Right lobe of liver (tissue), 6 donors: ENCODE data around the gene APLN. TPM values are rescaled to one million over a fixed set of nuclear protein-coding genes. Genes with fewer than 3 reads are reported as not detected.

ENCODE experiments used
- ATAC-seq, 4 donors: fragments of 200-7000 bp; cut with Tn5 transposase; one replicate each; pipeline ENCODE4 v1.9.1; 2020; ENCODE audit warnings: mild to moderate bottlenecking in 4 of 4, moderate library complexity in 4 of 4
- DNase-seq, 3 donors: peaks; one replicate each; pipeline ENCODE4 v3.0.0-alpha.2; 2020
- H3K27ac ChIP-seq, 3 donors: fragments of 200-600 bp; one replicate each; pipeline ENCODE4 v1.8.0; 2022
- H3K27me3 ChIP-seq, 2 donors: fragments of 200-600 bp; one replicate each; pipeline ENCODE4 v1.8.0; 2022
- H3K36me3 ChIP-seq, 4 donors: fragments of 200-600 bp; sonication (generic) in 1 of 4; one replicate each; pipeline versions ENCODE4 v1.5.1 to v1.8.0; 2017 to 2022; ENCODE audit warnings: control low read depth in 1 of 4
- H3K4me1 ChIP-seq, 4 donors: fragments of 200-600 bp; sonication (generic) in 1 of 4; one replicate each; pipeline versions ENCODE4 v1.5.1 to v1.8.0; 2017 to 2022; ENCODE audit warnings: control low read depth in 1 of 4
- H3K4me3 ChIP-seq, 3 donors: fragments of 200-600 bp; one replicate each; pipeline ENCODE4 v1.8.0; 2022
- H3K9me3 ChIP-seq, 4 donors: fragments of 200-600 bp; sonication (generic) in 1 of 4; one replicate each; pipeline versions ENCODE4 v1.5.1 to v1.8.0; 2017 to 2022; ENCODE audit warnings: control low read depth in 1 of 4
- POLR2A ChIP-seq: fragments of 450-650 bp; IDR thresholded peaks from one replicate; pipeline ENCODE4 v1.6.1; 2017; ENCODE audit warnings: antibody characterized with exemption, mild to moderate bottlenecking
- WGBS: methylation state at CpG from one replicate; pipeline ENCODE4 v1.1.6; 2018; ENCODE audit warnings: low coverage, low lambda C conversion rate; ENCODE audit not compliant: insufficient coverage; ENCODE audit errors: missing lambda C conversion rate; 5-methylcytosine and 5-hydroxymethylcytosine counted together
- intact Hi-C, 2 donors: fragments of 100-400 bp; cut with DNase I; formaldehyde crosslinking; loops; one replicate each; pipeline versions ENCODE4 v1.11.2 to v1.14.1; 2022
- total RNA-seq, 6 experiments: library from RNA; depleted of rRNA in 2 of 6; stranded (reverse); fragments of >200 nt in 2 of 6; fragmentation: NEBNext Ultra II Directional in 3 of 6; extraction: Animal tissue kit (Norgen Biotek cat#: 25700) in 3 of 6; gene quantifications; one replicate each; pipeline versions ENCODE4 v1.1.0 to v1.2.4, GENCODE V29; 2016 to 2023
- TF ChIP-seq, protein P1 (sequence below), 4 donors: fragments of 200-600 bp in 3 of 4; fragments of 450-650 bp in 1 of 4; IDR thresholded peaks; one replicate each; pipeline versions ENCODE4 v1.5.1 to v1.8.0; 2016 to 2022; ENCODE audit warnings: antibody characterized with exemption in 4 of 4, mild to moderate bottlenecking in 2 of 4
- donor health status: DM: no; HTN: yes; CAD: no.
- donor health status: DM: no; HTN: no; CAD: no.
- donor health status: DM: no; HTN: no; CAD: no.
- donor health status: DM: no; HTN: yes; CAD: no.
- donor health status: DM: no; HTN: yes; CAD: no.

Gene APLN
- total RNA-seq, 6 experiments from 2014 or later: 0.17 to 5.3 (median 0.96) TPM

- H3K36me3 ChIP-seq: no peaks in the 10 kb centered on the region
- TF ChIP-seq, protein P1, sequence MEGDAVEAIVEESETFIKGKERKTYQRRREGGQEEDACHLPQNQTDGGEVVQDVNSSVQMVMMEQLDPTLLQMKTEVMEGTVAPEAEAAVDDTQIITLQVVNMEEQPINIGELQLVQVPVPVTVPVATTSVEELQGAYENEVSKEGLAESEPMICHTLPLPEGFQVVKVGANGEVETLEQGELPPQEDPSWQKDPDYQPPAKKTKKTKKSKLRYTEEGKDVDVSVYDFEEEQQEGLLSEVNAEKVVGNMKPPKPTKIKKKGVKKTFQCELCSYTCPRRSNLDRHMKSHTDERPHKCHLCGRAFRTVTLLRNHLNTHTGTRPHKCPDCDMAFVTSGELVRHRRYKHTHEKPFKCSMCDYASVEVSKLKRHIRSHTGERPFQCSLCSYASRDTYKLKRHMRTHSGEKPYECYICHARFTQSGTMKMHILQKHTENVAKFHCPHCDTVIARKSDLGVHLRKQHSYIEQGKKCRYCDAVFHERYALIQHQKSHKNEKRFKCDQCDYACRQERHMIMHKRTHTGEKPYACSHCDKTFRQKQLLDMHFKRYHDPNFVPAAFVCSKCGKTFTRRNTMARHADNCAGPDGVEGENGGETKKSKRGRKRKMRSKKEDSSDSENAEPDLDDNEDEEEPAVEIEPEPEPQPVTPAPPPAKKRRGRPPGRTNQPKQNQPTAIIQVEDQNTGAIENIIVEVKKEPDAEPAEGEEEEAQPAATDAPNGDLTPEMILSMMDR (IDR thresholded peaks at IDR 0.05): no peak
- TF ChIP-seq POLR2A: no peak
- no peaks in the 10 kb centered on the region for H3K9me3 ChIP-seq
- no peak for DNase-seq
- H3K4me3 ChIP-seq: no peak overlapping the region
- 50% methylated on average over 1 of the region's 3 CpGs for WGBS
- intact Hi-C loops: no loop called here
- ATAC-seq: no peak
- H3K27ac ChIP-seq: no peak overlapping the region
- no peaks in the 10 kb centered on the region for H3K27me3 ChIP-seq
- H3K4me1 ChIP-seq: no peaks in the 10 kb centered on the region
Measured at GRCh38 chrX:129641941-129642340, 12.8 kb downstream of the APLN start.

DNA sequence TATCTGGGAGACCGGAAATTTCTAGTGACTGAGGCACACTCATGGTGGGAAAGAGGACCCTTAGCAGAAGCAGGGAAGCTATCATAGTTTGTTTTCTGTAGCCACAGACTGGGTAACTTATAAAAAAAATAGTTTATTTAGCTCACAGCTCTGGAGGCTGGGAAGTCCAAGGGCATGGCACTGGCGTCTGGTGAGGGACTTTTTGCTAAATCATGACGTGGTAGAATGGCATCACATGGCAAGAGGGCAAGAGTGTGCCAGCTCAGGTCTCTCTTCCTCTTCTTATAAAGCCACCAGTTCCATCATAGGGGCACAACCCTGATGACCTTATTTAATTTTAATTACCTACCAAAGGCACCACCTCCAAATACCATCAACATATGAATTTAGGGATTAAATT lies 13.3 kb downstream of the APLN start:
- intact Hi-C loops: no loop called here
- TF ChIP-seq POLR2A: no peak
- TF ChIP-seq, protein P1 (IDR thresholded peaks at IDR 0.05): no peak
- DNase-seq (no peak), ATAC-seq (no peak)
- no peaks in the 10 kb centered on the region for H3K27me3 ChIP-seq
- no peaks in the 10 kb centered on the region for H3K4me1 ChIP-seq
- no peaks in the 10 kb centered on the region for H3K9me3 ChIP-seq
- H3K36me3 ChIP-seq: no peaks in the 10 kb centered on the region
- H3K27ac ChIP-seq: no peak overlapping the region
- H3K4me3 ChIP-seq: no peak overlapping the region
- 80% methylated on average over 1 of the region's 3 CpGs for WGBS

DNA sequence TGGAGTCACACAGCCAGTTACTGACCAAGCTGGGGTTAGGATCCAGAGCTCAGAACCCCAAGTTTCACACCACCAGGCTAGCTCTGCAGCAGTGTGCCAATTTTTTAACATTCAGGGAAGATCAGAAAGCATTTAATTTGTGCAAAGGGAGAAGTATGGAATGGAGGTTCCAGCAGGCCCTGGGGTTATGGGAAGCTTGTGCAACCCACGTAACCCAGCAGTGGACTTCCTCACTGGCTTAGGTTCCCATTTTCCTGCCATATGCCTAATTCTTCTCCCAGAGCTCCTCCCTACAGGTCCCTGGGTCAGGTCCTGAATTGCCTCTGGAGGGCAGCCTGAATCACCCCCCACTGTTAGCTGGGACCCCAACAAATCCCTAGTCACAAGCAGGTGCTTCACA lies 14.0 kb downstream of the APLN start:
- TF ChIP-seq POLR2A: no peak
- TF ChIP-seq, protein P1 (IDR thresholded peaks at IDR 0.05): no peak
- no peaks in the 10 kb centered on the region for H3K9me3 ChIP-seq
- no CpG with 5 or more reads among the region's 1 CpG for WGBS

GRCh38 chrX:129638917-129639316 lies 15.8 kb downstream of the APLN start:
- TF ChIP-seq POLR2A: no peak
- TF ChIP-seq, protein P1 (IDR thresholded peaks at IDR 0.05): no peak
- intact Hi-C loops: loop anchor here (5.0 to 10.0 kb wide), 2 partner anchors 83 to 86 kb away; no protein-coding TSS in a partner anchor
- Histone ChIP-seq H3K4me1 (no peaks in the 10 kb centered on the region), H3K27me3 (no peaks in the 10 kb centered on the region), H3K9me3 (no peaks in the 10 kb centered on the region), H3K36me3 (no peaks in the 10 kb centered on the region), H3K4me3 (no peak overlapping the region), H3K27ac (no peak overlapping the region)
- WGBS: 53% methylated on average over 3 of the region's 8 CpGs
- ATAC-seq (no peak), DNase-seq (no peak)

More for the DNA sequence above, 14.0 kb downstream of the APLN start:
- Histone ChIP-seq H3K27me3 (no peaks in the 10 kb centered on the region), H3K4me3 (no peak overlapping the region), H3K4me1 (no peaks in the 10 kb centered on the region), H3K27ac (no peak overlapping the region), H3K36me3 (no peaks in the 10 kb centered on the region)
- DNase-seq: no peak
- intact Hi-C loops: no loop called here
- ATAC-seq: no peak
